ENCODE data around the gene MTOR. TPM values are rescaled to one million over a fixed set of nuclear protein-coding genes. Genes with fewer than 3 reads are reported as not detected.

Gene MTOR
- total RNA-seq, 4 donors from 2014 or later, result 32.8 to 66.8 (median 48.2) TPM

DNA sequence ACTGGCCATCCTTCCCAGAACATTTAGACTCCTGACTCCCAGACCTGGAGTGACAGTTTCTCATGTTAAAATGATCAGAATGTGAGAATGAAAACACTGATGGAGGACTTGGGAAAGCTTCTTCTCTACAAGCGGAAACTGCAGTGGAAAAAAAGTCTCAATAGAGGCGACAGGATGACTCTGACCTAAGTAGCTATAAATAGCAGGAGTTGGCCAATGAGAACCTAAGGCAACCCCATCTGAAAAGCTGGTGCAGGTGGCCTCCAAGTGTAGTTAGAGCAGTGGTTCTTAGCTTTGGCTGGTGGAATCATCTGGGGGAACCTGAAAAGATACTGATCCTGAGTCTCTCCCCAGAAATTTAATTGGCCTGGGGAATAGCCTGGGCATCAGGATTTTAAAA, 118.4 kb downstream of the MTOR start:
- Histone ChIP-seq H3K4me3 (no peak overlapping the region), H3K36me3 (peaks cover 0 to 72% (median 0%) of the 10 kb centered on the region in 3 donors), H3K27ac (no peak overlapping the region), H3K27me3 (no peaks in the 10 kb centered on the region), H3K4me1 (no peaks in the 10 kb centered on the region), H3K9me3 (no peaks in the 10 kb centered on the region)
- TF ChIP-seq, protein P1, sequence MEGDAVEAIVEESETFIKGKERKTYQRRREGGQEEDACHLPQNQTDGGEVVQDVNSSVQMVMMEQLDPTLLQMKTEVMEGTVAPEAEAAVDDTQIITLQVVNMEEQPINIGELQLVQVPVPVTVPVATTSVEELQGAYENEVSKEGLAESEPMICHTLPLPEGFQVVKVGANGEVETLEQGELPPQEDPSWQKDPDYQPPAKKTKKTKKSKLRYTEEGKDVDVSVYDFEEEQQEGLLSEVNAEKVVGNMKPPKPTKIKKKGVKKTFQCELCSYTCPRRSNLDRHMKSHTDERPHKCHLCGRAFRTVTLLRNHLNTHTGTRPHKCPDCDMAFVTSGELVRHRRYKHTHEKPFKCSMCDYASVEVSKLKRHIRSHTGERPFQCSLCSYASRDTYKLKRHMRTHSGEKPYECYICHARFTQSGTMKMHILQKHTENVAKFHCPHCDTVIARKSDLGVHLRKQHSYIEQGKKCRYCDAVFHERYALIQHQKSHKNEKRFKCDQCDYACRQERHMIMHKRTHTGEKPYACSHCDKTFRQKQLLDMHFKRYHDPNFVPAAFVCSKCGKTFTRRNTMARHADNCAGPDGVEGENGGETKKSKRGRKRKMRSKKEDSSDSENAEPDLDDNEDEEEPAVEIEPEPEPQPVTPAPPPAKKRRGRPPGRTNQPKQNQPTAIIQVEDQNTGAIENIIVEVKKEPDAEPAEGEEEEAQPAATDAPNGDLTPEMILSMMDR (IDR thresholded peaks at IDR 0.05), result no peak
- no peak for TF ChIP-seq POLR2A (IDR thresholded peaks at IDR 0.05)
- no peak for DNase-seq

DNA sequence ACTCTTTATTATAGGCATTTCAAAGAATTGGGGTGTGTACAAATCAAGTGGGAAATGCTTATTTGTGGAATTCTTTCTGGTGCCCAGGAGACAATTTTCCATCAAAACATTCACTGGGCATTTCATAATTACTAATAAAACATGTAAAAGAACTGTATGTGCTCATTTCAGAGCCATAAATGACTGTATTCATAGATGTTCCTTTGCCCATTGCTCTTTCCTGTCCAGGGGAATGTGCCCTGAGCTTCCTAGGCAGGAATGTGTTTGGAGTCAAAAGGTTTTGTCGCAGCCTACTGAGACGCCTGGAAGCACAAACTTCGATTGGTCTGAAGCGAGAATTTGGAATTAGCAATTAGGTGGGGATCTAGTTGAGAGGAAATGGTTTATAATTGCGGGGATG, 119.0 kb downstream of the MTOR start:
- TF ChIP-seq POLR2A (IDR thresholded peaks at IDR 0.05), result no peak
- TF ChIP-seq, protein P1 (IDR thresholded peaks at IDR 0.05), result no peak
- no peak for DNase-seq
- Histone ChIP-seq H3K4me1 (no peaks in the 10 kb centered on the region), H3K27me3 (no peaks in the 10 kb centered on the region), H3K4me3 (no peak overlapping the region), H3K27ac (no peak overlapping the region), H3K36me3 (peaks cover 0 to 73% (median 0%) of the 10 kb centered on the region in 3 donors), H3K9me3 (no peaks in the 10 kb centered on the region)

DNA sequence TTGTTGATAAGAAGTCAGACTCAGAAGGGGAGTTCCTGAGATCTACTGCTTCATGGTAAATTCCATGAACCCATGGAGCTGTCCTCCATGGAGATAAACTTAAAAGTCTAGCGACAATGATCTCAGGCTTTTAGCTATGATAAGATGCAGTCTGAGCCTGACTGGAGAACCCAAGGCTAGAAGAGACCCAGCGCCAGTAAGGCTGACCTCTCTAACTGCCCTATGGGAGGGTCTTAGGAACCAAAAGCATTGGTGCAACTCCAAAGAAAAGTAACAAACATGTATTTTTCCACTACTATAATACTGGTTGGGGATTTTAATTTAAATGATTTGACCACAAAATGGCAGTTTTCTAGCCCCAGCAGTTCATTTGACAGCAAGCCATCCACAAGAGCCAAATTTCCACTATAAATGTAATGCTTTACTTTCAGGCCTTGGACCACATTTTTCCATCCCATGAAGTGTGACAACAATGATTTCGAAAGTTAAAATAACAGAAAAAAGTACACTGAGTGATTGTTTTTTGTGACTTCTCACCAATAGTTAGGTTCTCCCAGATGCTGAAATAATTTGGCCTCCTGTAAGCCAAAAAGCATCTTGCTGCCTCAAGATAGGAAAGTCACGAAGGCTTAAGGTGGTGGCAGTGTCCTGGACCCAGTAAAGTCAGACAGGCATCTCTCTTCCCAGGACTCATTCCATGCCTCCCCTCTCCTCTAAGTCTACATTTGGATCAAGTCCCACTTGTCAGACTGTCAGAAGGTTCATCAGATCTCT, 119.5 kb downstream of the MTOR start:
- Histone ChIP-seq H3K9me3 (no peaks in the 10 kb centered on the region), H3K36me3 (peaks cover 0 to 73% (median 0%) of the 10 kb centered on the region in 3 donors), H3K4me1 (no peaks in the 10 kb centered on the region), H3K27ac (no peak overlapping the region), H3K4me3 (no peak overlapping the region), H3K27me3 (no peaks in the 10 kb centered on the region)
- TF ChIP-seq, protein P1 (IDR thresholded peaks at IDR 0.05), result no peak
- TF ChIP-seq POLR2A (IDR thresholded peaks at IDR 0.05), result no peak
- DNase-seq, result no peak

DNA sequence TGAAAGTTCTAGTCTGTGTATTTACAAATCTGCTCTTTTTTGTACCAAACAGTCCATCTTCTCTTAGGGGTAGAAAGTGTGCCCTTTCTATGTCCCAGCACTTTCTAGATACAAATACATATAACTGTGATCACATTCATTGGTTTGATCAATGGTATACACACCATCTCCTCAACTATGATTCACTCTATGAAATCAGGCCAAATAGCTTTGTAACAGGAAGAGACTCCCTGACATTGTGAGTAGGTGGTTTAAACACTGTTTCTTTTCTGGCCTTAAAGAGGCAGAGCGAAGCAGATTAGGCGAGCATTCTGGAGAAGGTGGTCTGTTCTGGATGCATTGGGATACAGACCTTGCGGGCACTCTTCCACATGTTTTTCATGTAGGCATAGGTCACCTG, 123.4 kb downstream of the MTOR start:
- Histone ChIP-seq H3K9me3 (no peaks in the 10 kb centered on the region), H3K27ac (no peak overlapping the region), H3K4me1 (no peaks in the 10 kb centered on the region), H3K4me3 (no peak overlapping the region), H3K27me3 (no peaks in the 10 kb centered on the region), H3K36me3 (peaks cover 0 to 66% (median 0%) of the 10 kb centered on the region in 3 donors)
- DNase-seq, result no peak
- TF ChIP-seq, protein P1 (IDR thresholded peaks at IDR 0.05), result no peak
- no peak for TF ChIP-seq POLR2A (IDR thresholded peaks at IDR 0.05)

DNA sequence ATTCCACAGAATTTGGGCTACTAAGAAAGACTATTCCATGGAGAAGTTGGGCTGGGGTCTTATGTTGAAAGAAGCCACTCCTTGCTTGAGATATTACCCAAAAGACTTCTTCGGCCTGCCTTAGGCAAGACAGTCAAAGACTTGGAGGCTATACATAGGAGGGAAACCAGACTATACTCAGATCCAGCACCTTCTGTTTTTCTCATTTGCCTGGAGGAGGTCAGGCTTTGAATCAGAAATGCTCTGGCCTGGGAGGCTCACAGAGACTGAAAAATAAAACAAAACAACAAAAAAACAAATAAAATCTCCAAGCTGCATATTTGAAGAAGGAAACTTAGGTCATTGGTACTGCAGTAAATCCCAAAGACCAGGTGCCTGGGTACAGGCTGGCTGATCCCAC, 124.3 kb downstream of the MTOR start:
- Histone ChIP-seq H3K9me3 (no peaks in the 10 kb centered on the region), H3K27me3 (no peaks in the 10 kb centered on the region), H3K27ac (no peak overlapping the region), H3K4me3 (no peak overlapping the region), H3K36me3 (peaks cover 0 to 68% (median 0%) of the 10 kb centered on the region in 3 donors), H3K4me1 (no peaks in the 10 kb centered on the region)
- no peak for DNase-seq
- no peak for TF ChIP-seq POLR2A (IDR thresholded peaks at IDR 0.05)
- TF ChIP-seq, protein P1 (IDR thresholded peaks at IDR 0.05), result no peak
